Left ventricle myocardium inferior (tissue), 1 donor: ENCODE measurements around the gene LPA. TPM values are rescaled to one million over a fixed set of nuclear protein-coding genes. Genes with fewer than 3 reads are reported as not detected.

Experiments
- DNase-seq: peaks from one replicate; pipeline ENCODE4 v3.0.0-alpha.2; 2020
- H3K27ac ChIP-seq: fragments of 200-600 bp; replicated peaks from 2 replicates; pipeline ENCODE4 v1.8.0; 2021
- H3K27me3 ChIP-seq: fragments of 200-600 bp; 2 replicates; pipeline ENCODE4 v1.8.0; 2021; ENCODE audit warnings: low read depth
- H3K36me3 ChIP-seq: fragments of 200-600 bp; 2 replicates; pipeline ENCODE4 v1.8.0; 2021
- H3K4me1 ChIP-seq: fragments of 200-600 bp; 2 replicates; pipeline ENCODE4 v1.8.0; 2021
- H3K4me3 ChIP-seq: fragments of 200-600 bp; 2 replicates; pipeline ENCODE4 v1.8.0; 2021; ENCODE audit warnings: mild to moderate bottlenecking, moderate library complexity
- H3K9me3 ChIP-seq: fragments of 200-600 bp; replicated peaks from 2 replicates; pipeline ENCODE4 v1.8.0; 2021
- intact Hi-C: fragments of 100-400 bp; cut with micrococcal nuclease; formaldehyde crosslinking; loops from one replicate; pipeline ENCODE4 v1.11.0; 2022
- total RNA-seq: library from RNA; stranded (reverse); fragmentation: NEBNext Ultra II Directional; extraction: Animal tissue kit (Norgen Biotek cat#: 25700); gene quantifications from one replicate; pipeline ENCODE4 v1.2.1, GENCODE V29; 2021
- TF ChIP-seq, protein P1 (sequence below): fragments of 200-600 bp; IDR thresholded peaks from 2 replicates; pipeline ENCODE4 v1.8.0; 2021; ENCODE audit warnings: antibody characterized with exemption, mild to moderate bottlenecking, borderline replicate concordance
- donor health status: DM: no; HTN: yes; CAD: no; lungs with severe emphysema.

LPA gene
- total RNA-seq, 1 donor from 2014 or later: not detected

DNA sequence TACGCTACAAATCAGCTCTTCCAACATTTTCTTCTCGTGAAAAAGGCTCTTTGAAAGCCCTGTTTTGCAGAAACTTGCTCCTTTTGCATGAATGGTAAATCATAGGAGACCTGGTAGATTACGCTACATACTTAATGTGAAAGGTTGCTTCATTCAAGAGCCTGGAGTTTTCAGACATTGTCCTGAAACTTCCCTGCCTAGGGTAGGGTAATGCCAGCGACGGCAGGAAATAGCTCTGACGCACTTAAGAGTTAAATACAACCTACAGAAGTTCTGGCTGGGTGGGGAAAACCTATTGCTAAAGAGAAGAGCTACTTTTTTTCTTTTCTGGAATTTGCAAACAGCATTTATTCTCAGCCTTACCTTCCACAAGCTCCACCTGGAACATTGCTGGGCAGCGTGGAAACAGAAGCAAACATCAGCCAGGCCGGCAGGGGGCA lies 144.5 kb downstream of the LPA start:
- DNase-seq: no peak

DNA sequence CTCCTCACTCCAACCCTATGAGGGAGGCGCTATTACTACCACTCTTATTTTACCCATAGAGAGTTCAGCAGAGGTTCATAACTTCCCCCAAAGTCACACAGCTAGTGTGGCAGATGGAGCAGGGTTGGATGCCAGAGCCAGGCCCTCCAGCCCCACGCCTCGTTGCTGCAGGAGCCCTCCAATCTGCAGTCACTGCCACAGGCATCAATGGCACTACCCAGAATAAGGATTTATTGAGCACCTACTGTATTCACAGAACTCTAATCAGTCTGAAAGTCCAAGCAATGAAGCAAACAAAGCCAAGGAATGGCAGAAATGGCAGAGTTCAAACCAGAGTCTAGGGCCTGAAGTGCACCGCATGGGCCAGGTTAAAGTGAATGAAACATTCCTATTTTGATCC lies 144.9 kb downstream of the LPA start:
- DNase-seq: no peak
- Histone ChIP-seq H3K9me3 (no peaks in the 10 kb centered on the region), H3K36me3 (no peaks in the 10 kb centered on the region), H3K27me3 (peaks cover 9% of the 10 kb centered on the region), H3K4me1 (peaks cover 15% of the 10 kb centered on the region), H3K27ac (no peak overlapping the region), H3K4me3 (no peak overlapping the region)
- intact Hi-C loops: no loop called here
- TF ChIP-seq, protein P1, sequence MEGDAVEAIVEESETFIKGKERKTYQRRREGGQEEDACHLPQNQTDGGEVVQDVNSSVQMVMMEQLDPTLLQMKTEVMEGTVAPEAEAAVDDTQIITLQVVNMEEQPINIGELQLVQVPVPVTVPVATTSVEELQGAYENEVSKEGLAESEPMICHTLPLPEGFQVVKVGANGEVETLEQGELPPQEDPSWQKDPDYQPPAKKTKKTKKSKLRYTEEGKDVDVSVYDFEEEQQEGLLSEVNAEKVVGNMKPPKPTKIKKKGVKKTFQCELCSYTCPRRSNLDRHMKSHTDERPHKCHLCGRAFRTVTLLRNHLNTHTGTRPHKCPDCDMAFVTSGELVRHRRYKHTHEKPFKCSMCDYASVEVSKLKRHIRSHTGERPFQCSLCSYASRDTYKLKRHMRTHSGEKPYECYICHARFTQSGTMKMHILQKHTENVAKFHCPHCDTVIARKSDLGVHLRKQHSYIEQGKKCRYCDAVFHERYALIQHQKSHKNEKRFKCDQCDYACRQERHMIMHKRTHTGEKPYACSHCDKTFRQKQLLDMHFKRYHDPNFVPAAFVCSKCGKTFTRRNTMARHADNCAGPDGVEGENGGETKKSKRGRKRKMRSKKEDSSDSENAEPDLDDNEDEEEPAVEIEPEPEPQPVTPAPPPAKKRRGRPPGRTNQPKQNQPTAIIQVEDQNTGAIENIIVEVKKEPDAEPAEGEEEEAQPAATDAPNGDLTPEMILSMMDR: no peak

More for the DNA sequence above, 144.5 kb downstream of the LPA start:
- no peaks in the 10 kb centered on the region for H3K36me3 ChIP-seq
- no peaks in the 10 kb centered on the region for H3K9me3 ChIP-seq
- intact Hi-C loops: no loop called here
- peaks cover 15% of the 10 kb centered on the region for H3K4me1 ChIP-seq
- H3K27ac ChIP-seq: peak overlapping the region; percentile 76
- TF ChIP-seq, protein P1: peak; percentile 93
- H3K4me3 ChIP-seq: peak overlapping the region; percentile 87
- H3K27me3 ChIP-seq: peaks cover 7% of the 10 kb centered on the region

DNA sequence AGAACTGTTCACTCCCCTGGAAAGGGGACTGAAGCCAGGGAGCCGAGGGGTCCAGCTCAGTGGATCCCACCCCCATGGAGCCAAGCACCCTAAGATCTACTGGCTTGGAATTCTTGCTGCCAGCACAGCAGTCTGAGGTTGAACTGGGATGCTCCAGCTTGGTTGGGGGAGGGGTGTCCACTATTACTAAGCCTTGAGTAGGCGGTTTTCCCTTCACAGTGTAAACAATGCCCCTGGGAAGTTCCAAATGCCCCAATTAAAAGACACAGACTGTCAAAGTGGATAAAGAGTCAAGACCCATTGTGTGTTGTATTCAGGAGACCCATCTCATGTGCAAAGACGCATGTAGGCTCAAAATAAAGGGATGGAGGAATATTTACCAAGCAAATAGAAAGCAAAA lies 150.2 kb downstream of the LPA start:
- TF ChIP-seq, protein P1: no peak
- H3K4me3 ChIP-seq: no peak overlapping the region
- no peaks in the 10 kb centered on the region for H3K9me3 ChIP-seq
- H3K4me1 ChIP-seq: no peaks in the 10 kb centered on the region
- intact Hi-C loops: no loop called here
- H3K36me3 ChIP-seq: no peaks in the 10 kb centered on the region
- no peak overlapping the region for H3K27ac ChIP-seq
- H3K27me3 ChIP-seq: peaks cover 48% of the 10 kb centered on the region
- no peak for DNase-seq

DNA sequence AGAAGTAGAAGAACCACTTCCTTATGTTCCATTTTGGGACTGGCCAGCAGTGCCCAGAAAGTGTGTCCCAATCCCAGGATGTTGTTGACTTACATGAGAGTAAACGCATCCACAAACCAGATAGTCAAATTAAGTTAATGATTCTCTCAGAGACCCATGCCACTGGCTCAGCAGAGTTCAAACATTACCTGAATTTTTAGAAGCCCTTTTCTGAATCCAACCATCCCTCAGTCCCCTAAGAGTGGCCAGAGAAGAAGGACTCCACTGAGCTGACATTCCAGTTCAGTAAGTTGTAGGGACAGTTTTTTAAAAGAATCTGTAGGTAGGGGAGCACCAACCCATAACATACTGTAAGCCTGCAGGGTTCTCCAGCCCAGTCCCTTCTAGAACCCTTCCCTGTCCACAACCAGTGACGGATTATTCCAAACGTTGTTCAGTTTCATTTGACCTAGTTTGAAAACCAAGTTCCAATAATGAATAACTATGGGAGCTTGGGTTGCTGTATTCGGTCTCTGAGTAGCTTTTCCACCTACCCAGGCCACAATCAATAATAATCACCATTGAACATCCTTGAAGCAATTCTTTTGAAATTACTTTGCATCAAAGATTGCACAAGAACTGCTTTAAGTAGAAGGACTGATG lies 153.0 kb downstream of the LPA start:
- no peak overlapping the region for H3K4me3 ChIP-seq
- no peaks in the 10 kb centered on the region for H3K9me3 ChIP-seq
- DNase-seq: no peak
- intact Hi-C loops: no loop called here
- peaks cover 45% of the 10 kb centered on the region for H3K27me3 ChIP-seq
- TF ChIP-seq, protein P1: no peak
- no peaks in the 10 kb centered on the region for H3K36me3 ChIP-seq
- H3K4me1 ChIP-seq: no peaks in the 10 kb centered on the region
- H3K27ac ChIP-seq: no peak overlapping the region

DNA sequence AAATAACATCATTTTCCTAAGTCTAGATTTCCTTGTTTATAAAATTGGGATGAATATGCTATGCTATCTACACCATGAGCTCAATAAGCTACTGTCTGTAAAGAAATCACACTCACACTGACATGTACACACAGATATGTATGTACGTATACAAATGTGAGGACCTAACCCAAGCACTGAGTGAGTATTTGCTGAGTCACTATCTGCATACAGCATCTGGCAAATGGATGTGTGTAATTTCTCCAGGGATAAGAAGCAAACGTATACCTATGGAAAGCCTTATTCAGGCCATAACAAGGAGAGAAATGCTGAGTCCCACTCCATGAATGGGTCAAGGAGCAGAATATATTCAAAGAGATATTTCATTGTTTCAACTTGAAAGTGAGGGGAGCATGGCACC lies 153.9 kb downstream of the LPA start:
- no peak overlapping the region for H3K4me3 ChIP-seq
- H3K27ac ChIP-seq: no peak overlapping the region
- intact Hi-C loops: no loop called here
- no peaks in the 10 kb centered on the region for H3K36me3 ChIP-seq
- TF ChIP-seq, protein P1: no peak
- no peaks in the 10 kb centered on the region for H3K9me3 ChIP-seq
- peaks cover 45% of the 10 kb centered on the region for H3K27me3 ChIP-seq
- no peaks in the 10 kb centered on the region for H3K4me1 ChIP-seq
- DNase-seq: no peak
